Caco-2 (cell line): ENCODE measurements around the gene ZNF785. TPM values are rescaled to one million over a fixed set of nuclear protein-coding genes. Genes with fewer than 3 reads are reported as not detected.

ENCODE experiments used
- BruUV-seq: library from RNA; stranded (reverse); fragments of 400-500 nt; replicated peaks from 2 replicates; lab custom pipeline; 2021; lab: Mats Ljungman, UMichigan
- CTCF ChIA-PET: fragments of 300-600 bp; sonication (Branson Sonifier 250); formaldehyde crosslinking; loops from one replicate; lab custom pipeline; 2022; ENCODE audit warnings: antibody characterized with exemption; lab: Charles Lee
- POLR2A ChIA-PET: fragments of 300-600 bp; sonication (Branson Sonifier 250); formaldehyde crosslinking; loops from one replicate; lab custom pipeline; 2022; ENCODE audit warnings: antibody characterized with exemption; lab: Charles Lee
- DNase-seq, 2 experiments: peaks; one replicate each; pipeline versions ENCODE4 v3.0.0 to v3.0.0-alpha.2; 2020 to 2022
- H3K27me3 ChIP-seq: replicated peaks from 2 replicates; pipeline ENCODE4 v1.6.0; 2011; ENCODE audit warnings: low read length; ENCODE audit not compliant: control insufficient read depth, insufficient read depth
- H3K36me3 ChIP-seq: 2 replicates; pipeline ENCODE4 v1.5.1; 2011; ENCODE audit warnings: low read length; ENCODE audit not compliant: control insufficient read depth, insufficient read depth
- H3K4me1 ChIP-seq: fragments of 250-450 bp; sonication (Bioruptor Pico); 2 replicates; pipeline ENCODE4 v1.5.1; 2020; ENCODE audit warnings: mild to moderate bottlenecking
- H3K4me3 ChIP-seq: 2 replicates; pipeline ENCODE4 v1.5.1; 2011; ENCODE audit warnings: low read depth, mild to moderate bottlenecking, control low read depth, low read length
- H3K9me3 ChIP-seq: fragments of 250-450 bp; sonication (Bioruptor Pico); 2 replicates; pipeline ENCODE4 v1.5.1; 2020; ENCODE audit warnings: mild to moderate bottlenecking, moderate library complexity
- H3K27ac Mint-ChIP-seq: one replicate; pipeline ENCODE4 v1.8.0; 2022; ENCODE audit warnings: mixed read lengths; ENCODE audit not compliant: unreplicated experiment
- H3K27me3 Mint-ChIP-seq: one replicate; pipeline ENCODE4 v1.8.0; 2022; ENCODE audit warnings: mixed read lengths; ENCODE audit not compliant: insufficient read depth, unreplicated experiment
- H3K36me3 Mint-ChIP-seq: one replicate; pipeline ENCODE4 v1.8.0; 2022; ENCODE audit warnings: mild to moderate bottlenecking, mixed read lengths; ENCODE audit not compliant: insufficient read depth, unreplicated experiment
- H3K4me1 Mint-ChIP-seq: one replicate; pipeline ENCODE4 v1.8.0; 2022; ENCODE audit warnings: low read depth, mixed read lengths; ENCODE audit not compliant: unreplicated experiment
- H3K4me3 Mint-ChIP-seq: one replicate; pipeline ENCODE4 v1.8.0; 2022; ENCODE audit warnings: mild to moderate bottlenecking, moderate library complexity, mixed read lengths; ENCODE audit not compliant: unreplicated experiment
- H3K9me3 Mint-ChIP-seq: one replicate; pipeline ENCODE4 v1.8.0; 2022; ENCODE audit warnings: mixed read lengths; ENCODE audit not compliant: unreplicated experiment
- CTCF ChIP-seq, 2 experiments: fragments of 200-600 bp in 1 of 2; IDR thresholded peaks; 1 replicate in 1 of 2; 2 replicates in 1 of 2; pipeline versions ENCODE4 v1.5.1 to v1.8.0; 2011 to 2022; ENCODE audit warnings: antibody characterized with exemption in 1 of 2, control low read depth in 1 of 2, inconsistent platforms in 1 of 2, low read depth in 1 of 2, low read length in 1 of 2, mild to moderate bottlenecking in 1 of 2, moderate library complexity in 1 of 2; ENCODE audit not compliant: insufficient read depth in 1 of 2, severe bottlenecking in 1 of 2, unreplicated experiment in 1 of 2
- intact Hi-C: fragments of 100-400 bp; cut with micrococcal nuclease; formaldehyde crosslinking; loops from one replicate; pipeline ENCODE4 v1.10.0; 2022; ENCODE audit not compliant: unreplicated experiment
- total RNA-seq: library from RNA; stranded (reverse); gene quantifications from 2 replicates; pipeline ENCODE4 v1.2.3, GENCODE V29; 2022

ZNF785 gene
- total RNA-seq, 1 experiment from 2014 or later = 13.5 TPM

- H3K4me1 Mint-ChIP-seq = peaks cover 6% of the 10 kb centered on the region
- H3K9me3 Mint-ChIP-seq = no peaks in the 10 kb centered on the region
- BruUV-seq = no TSS peak
- no peak overlapping the region for H3K4me3 ChIP-seq
- no peaks in the 10 kb centered on the region for H3K9me3 ChIP-seq
- DNase-seq = no peak
- ChIA-PET POLR2A (no interaction called here), CTCF (no interaction called here)
- peaks cover 15% of the 10 kb centered on the region for H3K36me3 Mint-ChIP-seq
- no peak for TF ChIP-seq CTCF (IDR thresholded peaks at IDR 0.05; ENCODE audit: insufficient read depth in 1 of 2, low read depth in 1 of 2, low read length in 1 of 2, severe bottlenecking in 1 of 2, unreplicated experiment in 1 of 2)
- no peaks in the 10 kb centered on the region; the same call in 1 of the 2 replicates for H3K36me3 ChIP-seq
- no peaks in the 10 kb centered on the region for H3K27me3 Mint-ChIP-seq
- no peaks in the 10 kb centered on the region for H3K27me3 ChIP-seq
- peaks cover 15% of the 10 kb centered on the region for H3K4me1 ChIP-seq
- H3K4me3 Mint-ChIP-seq = peak overlapping the region; percentile 87
- intact Hi-C loops = no loop called here
- H3K27ac Mint-ChIP-seq = no peak overlapping the region
Observed at GRCh38 chr16:30532285-30533145, 53.0 kb downstream of the ZNF785 start.

Other genes starting within 250 kb of the ZNF785 start
- 50.1 and 51.8 TPM in 2 replicates for gene CD2BP2, start 230.4 kb downstream of the ZNF785 start, total RNA-seq
- gene TBC1D10B, start 215.2 kb downstream of the ZNF785 start, total RNA-seq = 36.9 and 40.5 TPM in 2 replicates
- gene MYL11, start 210.9 kb downstream of the ZNF785 start, total RNA-seq = 2.7 and 2.9 TPM in 2 replicates
- 0.21 and 0.34 TPM in 2 replicates for gene SEPTIN1, start 203.1 kb downstream of the ZNF785 start, total RNA-seq
- gene ZNF48, start 190.3 kb downstream of the ZNF785 start, total RNA-seq = 12.8 and 13.4 TPM in 2 replicates
- 4.7 and 5.8 TPM in 2 replicates for gene ZNF771, start 178.1 kb downstream of the ZNF785 start, total RNA-seq
- 51.1 and 53.2 TPM in 2 replicates for gene DCTPP1, start 155.7 kb downstream of the ZNF785 start, total RNA-seq
- 80.2 and 91.6 TPM in 2 replicates for gene SEPHS2, start 139.8 kb downstream of the ZNF785 start, total RNA-seq
- 0.57 TPM in 1 of 2 replicates, not detected in the other for gene ITGAL, start 113.0 kb downstream of the ZNF785 start, total RNA-seq
- 30.3 and 30.6 TPM in 2 replicates for gene ZNF768, start 59.1 kb downstream of the ZNF785 start, total RNA-seq
- gene ZNF747, start 50.8 kb downstream of the ZNF785 start, total RNA-seq = 6.9 and 8.1 TPM in 2 replicates
- gene ZNF764, start 27.3 kb downstream of the ZNF785 start, total RNA-seq = 8.5 and 10.9 TPM in 2 replicates
- 6.2 and 10.0 TPM in 2 replicates for gene ZNF688, start 14.0 kb downstream of the ZNF785 start, total RNA-seq
- 11.4 and 11.7 TPM in 2 replicates for gene ZNF689, start 24.7 kb upstream of the ZNF785 start, total RNA-seq
- 26.3 and 28.2 TPM in 2 replicates for gene PRR14, start 65.3 kb upstream of the ZNF785 start, total RNA-seq
- 46.1 and 47.9 TPM in 2 replicates for gene FBRS, start 72.7 kb upstream of the ZNF785 start, total RNA-seq
- 56.1 and 57.4 TPM in 2 replicates for gene SRCAP, start 113.5 kb upstream of the ZNF785 start, total RNA-seq
- 40.8 and 48.6 TPM in 2 replicates for gene PHKG2, start 162.7 kb upstream of the ZNF785 start, total RNA-seq
- gene CFAP119, start 176.4 kb upstream of the ZNF785 start, total RNA-seq = 4.0 and 4.5 TPM in 2 replicates
- 94.0 and 97.6 TPM in 2 replicates for gene RNF40, start 176.6 kb upstream of the ZNF785 start, total RNA-seq
- 18.9 and 20.6 TPM in 2 replicates for gene ZNF629, start 201.5 kb upstream of the ZNF785 start, total RNA-seq